HepG2 (cell line): ENCODE results near the gene IFNA6.

Experiments used
- ESRRA ChIP-seq: sonication (generic); formaldehyde crosslinking; IDR thresholded peaks from 2 replicates; pipeline ENCODE4 v1.5.1; 2020; ENCODE audit warnings: mild to moderate bottlenecking, low read depth, missing genetic modification reagents
- FOXM1 ChIP-seq: sonication (generic); formaldehyde crosslinking; IDR thresholded peaks from 2 replicates; pipeline ENCODE4 v1.5.0; 2020; ENCODE audit warnings: missing genetic modification reagents
- HNF4G ChIP-seq, 2 experiments: sonication (generic) in 1 of 2; formaldehyde crosslinking in 1 of 2; IDR thresholded peaks; 2 replicates each; pipeline versions ENCODE4 v1.4.0 to v1.6.1; 2011 to 2020; ENCODE audit warnings: borderline replicate concordance in 2 of 2, low read depth in 2 of 2, mild to moderate bottlenecking in 2 of 2, low read length in 1 of 2, missing genetic modification reagents in 1 of 2, moderate library complexity in 1 of 2
- POLR2A ChIP-seq, 2 experiments: IDR thresholded peaks; 2 replicates each; pipeline ENCODE4 v1.6.1; 2011; ENCODE audit warnings: low read depth in 2 of 2, low read length in 2 of 2, mild to moderate bottlenecking in 1 of 2, moderate library complexity in 1 of 2; ENCODE audit not compliant: insufficient read depth in 1 of 2
- RAD21 ChIP-seq: fragments of 450-650 bp; formaldehyde crosslinking; IDR thresholded peaks from 2 replicates; pipeline ENCODE4 v1.5.0; 2020; ENCODE audit warnings: mild to moderate bottlenecking
- RELA ChIP-seq: sonication (generic); formaldehyde crosslinking; IDR thresholded peaks from 2 replicates; pipeline ENCODE4 v1.4.0; 2020; ENCODE audit warnings: missing genetic modification reagents
- RFX5 ChIP-seq: IDR thresholded peaks from 2 replicates; pipeline ENCODE4 v1.6.1; 2011; ENCODE audit warnings: low read depth, low read length, improper control_type of control experiment
- SIN3A ChIP-seq: IDR thresholded peaks from 2 replicates; pipeline ENCODE4 v1.6.1; 2011; ENCODE audit warnings: low read depth, mild to moderate bottlenecking, control low read depth, low read length, borderline replicate concordance
- SIX1 ChIP-seq: sonication (generic); formaldehyde crosslinking; IDR thresholded peaks from 2 replicates; pipeline ENCODE4 v1.4.0; 2020; ENCODE audit warnings: missing genetic modification reagents, borderline replicate concordance
- SP2 ChIP-seq: sonication (generic); formaldehyde crosslinking; IDR thresholded peaks from 2 replicates; pipeline ENCODE4 v1.5.1; 2020; ENCODE audit warnings: mild to moderate bottlenecking, missing genetic modification reagents
- ZNF10 ChIP-seq: sonication (generic); formaldehyde crosslinking; IDR thresholded peaks from 2 replicates; pipeline ENCODE4 v1.4.0; 2020; ENCODE audit warnings: mild to moderate bottlenecking, low read depth, missing genetic modification reagents, borderline replicate concordance
- ZNF329 ChIP-seq: sonication (generic); formaldehyde crosslinking; IDR thresholded peaks from 2 replicates; pipeline ENCODE4 v1.9.0; 2021; ENCODE audit warnings: low read depth, mild to moderate bottlenecking, missing genetic modification reagents
- TF ChIP-seq, protein P1 (sequence below): sonication (generic); formaldehyde crosslinking; IDR thresholded peaks from 2 replicates; pipeline ENCODE4 v1.4.0; 2020; ENCODE audit warnings: missing genetic modification reagents, borderline replicate concordance
- TF ChIP-seq, protein P2 (sequence below): sonication (generic); formaldehyde crosslinking; IDR thresholded peaks from 2 replicates; pipeline ENCODE4; 2020; ENCODE audit warnings: missing genetic modification reagents, mild to moderate bottlenecking, borderline replicate concordance

- TF ChIP-seq HNF4G (IDR thresholded peaks at IDR 0.05; ENCODE audit: borderline replicate concordance, low read depth, low read length): no peak
- no peak for TF ChIP-seq HNF4G (CRISPR knock-in tag; IDR thresholded peaks at IDR 0.05; ENCODE audit: borderline replicate concordance, low read depth)
- TF ChIP-seq RFX5: no peak
- no peak for TF ChIP-seq RELA (CRISPR knock-in tag)
- TF ChIP-seq, protein P1, sequence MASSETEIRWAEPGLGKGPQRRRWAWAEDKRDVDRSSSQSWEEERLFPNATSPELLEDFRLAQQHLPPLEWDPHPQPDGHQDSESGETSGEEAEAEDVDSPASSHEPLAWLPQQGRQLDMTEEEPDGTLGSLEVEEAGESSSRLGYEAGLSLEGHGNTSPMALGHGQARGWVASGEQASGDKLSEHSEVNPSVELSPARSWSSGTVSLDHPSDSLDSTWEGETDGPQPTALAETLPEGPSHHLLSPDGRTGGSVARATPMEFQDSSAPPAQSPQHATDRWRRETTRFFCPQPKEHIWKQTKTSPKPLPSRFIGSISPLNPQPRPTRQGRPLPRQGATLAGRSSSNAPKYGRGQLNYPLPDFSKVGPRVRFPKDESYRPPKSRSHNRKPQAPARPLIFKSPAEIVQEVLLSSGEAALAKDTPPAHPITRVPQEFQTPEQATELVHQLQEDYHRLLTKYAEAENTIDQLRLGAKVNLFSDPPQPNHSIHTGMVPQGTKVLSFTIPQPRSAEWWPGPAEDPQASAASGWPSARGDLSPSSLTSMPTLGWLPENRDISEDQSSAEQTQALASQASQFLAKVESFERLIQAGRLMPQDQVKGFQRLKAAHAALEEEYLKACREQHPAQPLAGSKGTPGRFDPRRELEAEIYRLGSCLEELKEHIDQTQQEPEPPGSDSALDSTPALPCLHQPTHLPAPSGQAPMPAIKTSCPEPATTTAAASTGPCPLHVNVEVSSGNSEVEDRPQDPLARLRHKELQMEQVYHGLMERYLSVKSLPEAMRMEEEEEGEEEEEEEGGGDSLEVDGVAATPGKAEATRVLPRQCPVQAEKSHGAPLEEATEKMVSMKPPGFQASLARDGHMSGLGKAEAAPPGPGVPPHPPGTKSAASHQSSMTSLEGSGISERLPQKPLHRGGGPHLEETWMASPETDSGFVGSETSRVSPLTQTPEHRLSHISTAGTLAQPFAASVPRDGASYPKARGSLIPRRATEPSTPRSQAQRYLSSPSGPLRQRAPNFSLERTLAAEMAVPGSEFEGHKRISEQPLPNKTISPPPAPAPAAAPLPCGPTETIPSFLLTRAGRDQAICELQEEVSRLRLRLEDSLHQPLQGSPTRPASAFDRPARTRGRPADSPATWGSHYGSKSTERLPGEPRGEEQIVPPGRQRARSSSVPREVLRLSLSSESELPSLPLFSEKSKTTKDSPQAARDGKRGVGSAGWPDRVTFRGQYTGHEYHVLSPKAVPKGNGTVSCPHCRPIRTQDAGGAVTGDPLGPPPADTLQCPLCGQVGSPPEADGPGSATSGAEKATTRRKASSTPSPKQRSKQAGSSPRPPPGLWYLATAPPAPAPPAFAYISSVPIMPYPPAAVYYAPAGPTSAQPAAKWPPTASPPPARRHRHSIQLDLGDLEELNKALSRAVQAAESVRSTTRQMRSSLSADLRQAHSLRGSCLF (CRISPR knock-in tag): no peak
- TF ChIP-seq ZNF10 (CRISPR knock-in tag): no peak
- no peak for TF ChIP-seq SP2 (CRISPR knock-in tag)
- no peak for TF ChIP-seq FOXM1
- no peak for TF ChIP-seq ESRRA (CRISPR knock-in tag)
- TF ChIP-seq ZNF329: no peak
- TF ChIP-seq SIX1: no peak
- no peak for TF ChIP-seq POLR2A (IDR thresholded peaks at IDR 0.05; ENCODE audit: insufficient read depth in 1 of 2, low read depth in 2 of 2, low read length in 2 of 2)
- TF ChIP-seq, protein P2, sequence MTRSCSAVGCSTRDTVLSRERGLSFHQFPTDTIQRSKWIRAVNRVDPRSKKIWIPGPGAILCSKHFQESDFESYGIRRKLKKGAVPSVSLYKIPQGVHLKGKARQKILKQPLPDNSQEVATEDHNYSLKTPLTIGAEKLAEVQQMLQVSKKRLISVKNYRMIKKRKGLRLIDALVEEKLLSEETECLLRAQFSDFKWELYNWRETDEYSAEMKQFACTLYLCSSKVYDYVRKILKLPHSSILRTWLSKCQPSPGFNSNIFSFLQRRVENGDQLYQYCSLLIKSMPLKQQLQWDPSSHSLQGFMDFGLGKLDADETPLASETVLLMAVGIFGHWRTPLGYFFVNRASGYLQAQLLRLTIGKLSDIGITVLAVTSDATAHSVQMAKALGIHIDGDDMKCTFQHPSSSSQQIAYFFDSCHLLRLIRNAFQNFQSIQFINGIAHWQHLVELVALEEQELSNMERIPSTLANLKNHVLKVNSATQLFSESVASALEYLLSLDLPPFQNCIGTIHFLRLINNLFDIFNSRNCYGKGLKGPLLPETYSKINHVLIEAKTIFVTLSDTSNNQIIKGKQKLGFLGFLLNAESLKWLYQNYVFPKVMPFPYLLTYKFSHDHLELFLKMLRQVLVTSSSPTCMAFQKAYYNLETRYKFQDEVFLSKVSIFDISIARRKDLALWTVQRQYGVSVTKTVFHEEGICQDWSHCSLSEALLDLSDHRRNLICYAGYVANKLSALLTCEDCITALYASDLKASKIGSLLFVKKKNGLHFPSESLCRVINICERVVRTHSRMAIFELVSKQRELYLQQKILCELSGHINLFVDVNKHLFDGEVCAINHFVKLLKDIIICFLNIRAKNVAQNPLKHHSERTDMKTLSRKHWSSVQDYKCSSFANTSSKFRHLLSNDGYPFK (CRISPR knock-in tag): no peak
- TF ChIP-seq RAD21 (CRISPR knock-in tag): no peak
- TF ChIP-seq SIN3A: no peak
Observed at GRCh38 chr9:21340735-21341134, 10.0 kb downstream of the IFNA6 start.
